ENCODE data around the gene THEM5. TPM values are rescaled to one million over a fixed set of nuclear protein-coding genes. Genes with fewer than 3 reads are reported as not detected.

The THEM5 gene
- total and polyA plus RNA-seq, 10 of the 15 experiments (the other 5 are each of a cell fraction or from before 2014, with no cell fraction given) = 0.16 TPM; not detected in 9

GRCh38 chr1:151882466-151882865, 29.0 kb upstream of the THEM5 start:
- Histone ChIP-seq H3K36me3 (ENCODE audit: control insufficient read depth in 2 of 2, insufficient read depth in 2 of 2, low read length in 1 of 2) (no peaks in the 10 kb centered on the region), H3K4me1 (ENCODE audit: control insufficient read depth, insufficient read depth, low read length) (no peaks in the 10 kb centered on the region), H2AFZ (ENCODE audit: control insufficient read depth, low read depth, low read length) (no peak overlapping the region), H3K79me2 (ENCODE audit: control insufficient read depth, insufficient read depth, low read length) (no peaks in the 10 kb centered on the region), H3K9me3 (replicated peaks; ENCODE audit: control insufficient read depth, insufficient read depth, low read length) (no peaks in the 10 kb centered on the region), H4K20me1 (ENCODE audit: control insufficient read depth, insufficient read depth) (no peaks in the 10 kb centered on the region), H3K9ac (ENCODE audit: control insufficient read depth, insufficient read depth, low read length) (no peak overlapping the region), H3K27ac (ENCODE audit: control insufficient read depth, insufficient read depth) (no peak overlapping the region), H3K4me3 (no peak overlapping the region), H3K4me2 (ENCODE audit: control insufficient read depth, insufficient read depth) (no peak overlapping the region), H3K27me3 (replicated peaks in 1 of 2; ENCODE audit: control insufficient read depth in 2 of 2, insufficient read depth in 2 of 2, low read length in 1 of 2) (no peaks in the 10 kb centered on the region)
- no peak for FAIRE-seq
- no peak for DNase-seq (ENCODE audit: low read depth, low spot score)
- intact Hi-C loops (cut with micrococcal nuclease; ENCODE audit: unreplicated experiment) = no loop called here
- no TSS peak for BruUV-seq (replicated peaks)
- SMC1A ChIA-PET (ENCODE audit: uncharacterized antibody, unreplicated experiment) = interaction anchor here (1.1 to 2.1 kb wide), 3 partner anchors 43 to 438 kb away, joined by 3 to 8 read pairs (median 4); partner anchors contain the start of gene C2CD4D
- CTCF ChIA-PET = interaction anchor here (0.8 to 2.7 kb wide), 10 partner anchors 8 to 134 kb away, joined by 3 to 10 read pairs (median 4); no protein-coding TSS in a partner anchor
- TF ChIP-seq MAX (IDR thresholded peaks at IDR 0.05; ENCODE audit: low read depth, low read length) (no peak), E2F4 (IDR thresholded peaks at IDR 0.05; ENCODE audit: low read depth, low read length) (no peak), MXI1 (IDR thresholded peaks at IDR 0.05; ENCODE audit: low read depth, low read length) (no peak), USF2 (IDR thresholded peaks at IDR 0.05; ENCODE audit: borderline replicate concordance, low read depth, low read length) (no peak), BCL11A (IDR thresholded peaks at IDR 0.05; ENCODE audit: low read depth, low read length) (no peak)
- POLR2A ChIA-PET = no interaction called here
- RAD21 ChIA-PET (ENCODE audit: unreplicated experiment) = interaction anchor here (0.6 to 2.0 kb wide), 5 partner anchors 42 to 217 kb away, joined by 3 to 9 read pairs (median 4); partner anchors contain the start of gene C2CD4D
- no peak for ATAC-seq
- in situ Hi-C loops (cut with MboI) = no loop called here
- 98% methylated on average over 2 of the region's 2 CpGs for WGBS (ENCODE audit: insufficient coverage, insufficient replicate concordance, low lambda C conversion rate, missing lambda C conversion rate)

Measured in GM12878 (cell line).